Naive thymus-derived CD4-positive, alpha-beta T cell (primary cell): Measurements from ENCODE around the gene PRR5L. TPM values are rescaled to one million over a fixed set of nuclear protein-coding genes. Genes with fewer than 3 reads are reported as not detected.

Experiments
- ATAC-seq: fragments of 150-1000 bp; cut with Tn5 transposase; 2 replicates; pipeline ENCODE4 v1.10.0; 2021; ENCODE audit warnings: mild to moderate bottlenecking, moderate library complexity
- CTCF ChIA-PET: fragments of 350-600 bp; sonication (Branson Sonifier 250); formaldehyde crosslinking; loops from one replicate; lab custom pipeline; 2021; ENCODE audit warnings: antibody characterized with exemption; lab: Charles Lee
- POLR2A ChIA-PET: fragments of 350-600 bp; sonication (Branson Sonifier 250); formaldehyde crosslinking; loops from one replicate; lab custom pipeline; 2021; ENCODE audit warnings: antibody characterized with exemption, inconsistent platforms; lab: Charles Lee
- DNase-seq, 9 donors: peaks; one replicate each; pipeline versions ENCODE4 v3.0.0 to v3.0.0-alpha.2; 2020 to 2022; ENCODE audit warnings: mixed read lengths in 1 of 9
- H3K27ac ChIP-seq: one replicate; pipeline ENCODE4 v1.7.0; 2013; ENCODE audit warnings: mild to moderate bottlenecking, low read depth, low read length, moderate library complexity
- H3K27me3 ChIP-seq, 2 donors: one replicate each; pipeline ENCODE4 v1.7.0; 2013; ENCODE audit warnings: low read length in 2 of 2, mild to moderate bottlenecking in 2 of 2, moderate library complexity in 2 of 2; ENCODE audit not compliant: control insufficient read depth in 2 of 2, insufficient read depth in 2 of 2
- H3K36me3 ChIP-seq, 3 experiments: 1 replicate in 2 of 3; 2 replicates in 1 of 3; pipeline ENCODE4 v1.7.0; 2013; ENCODE audit warnings: low read length in 3 of 3, mild to moderate bottlenecking in 3 of 3, moderate library complexity in 1 of 3; ENCODE audit not compliant: insufficient read depth in 3 of 3, control insufficient read depth in 2 of 3
- H3K4me1 ChIP-seq, 2 donors: one replicate each; pipeline ENCODE4 v1.7.0; 2013; ENCODE audit warnings: low read length in 2 of 2, mild to moderate bottlenecking in 2 of 2, moderate library complexity in 1 of 2; ENCODE audit not compliant: control insufficient read depth in 2 of 2, insufficient read depth in 2 of 2
- H3K4me3 ChIP-seq: 2 replicates; pipeline ENCODE4 v1.7.0; 2013; ENCODE audit warnings: mild to moderate bottlenecking, low read length
- H3K9me3 ChIP-seq, 3 experiments: 1 replicate in 2 of 3; 2 replicates in 1 of 3; pipeline ENCODE4 v1.7.0; 2013; ENCODE audit warnings: low read length in 3 of 3; ENCODE audit not compliant: control insufficient read depth in 2 of 3
- H3K27ac Mint-ChIP-seq, 9 donors: one replicate each; pipeline ENCODE4 v1.8.0; 2020 to 2022; ENCODE audit warnings: mixed read lengths in 9 of 9, mild to moderate bottlenecking in 8 of 9, moderate library complexity in 5 of 9, inconsistent platforms in 2 of 9
- H3K27me3 Mint-ChIP-seq, 5 donors: one replicate each; pipeline ENCODE4 v1.8.0; 2021 to 2022; ENCODE audit warnings: mixed read lengths in 5 of 5, mild to moderate bottlenecking in 1 of 5
- H3K36me3 Mint-ChIP-seq, 5 donors: one replicate each; pipeline ENCODE4 v1.8.0; 2020 to 2022; ENCODE audit warnings: mixed read lengths in 5 of 5, mild to moderate bottlenecking in 3 of 5, inconsistent platforms in 1 of 5
- H3K4me1 Mint-ChIP-seq, 7 donors: one replicate each; pipeline ENCODE4 v1.8.0; 2020 to 2022; ENCODE audit warnings: mixed read lengths in 7 of 7, mild to moderate bottlenecking in 3 of 7, inconsistent platforms in 1 of 7
- H3K4me3 Mint-ChIP-seq, 10 donors: one replicate each; pipeline ENCODE4 v1.8.0; 2020 to 2022; ENCODE audit warnings: mild to moderate bottlenecking in 10 of 10, mixed read lengths in 10 of 10, moderate library complexity in 6 of 10, inconsistent platforms in 2 of 10
- H3K9me3 Mint-ChIP-seq, 11 donors: one replicate each; pipeline ENCODE4 v1.8.0; 2020 to 2022; ENCODE audit warnings: mixed read lengths in 11 of 11, mild to moderate bottlenecking in 4 of 11, inconsistent platforms in 1 of 11, moderate library complexity in 1 of 11
- intact Hi-C, 2 donors: fragments of 100-400 bp; cut with micrococcal nuclease; formaldehyde crosslinking; loops; one replicate each; pipeline ENCODE4 v1.15.1; 2023
- polyA plus RNA-seq, 2 donors: library from polyadenylated mRNA; unstranded; fragments of 300-500 nt; fragmentation: Illumina TruSeq; gene quantifications; one replicate each; pipeline ENCODE4 v1.2.3, GENCODE V29; 2021
- total RNA-seq, 6 experiments: library from RNA in 5 of 6; stranded (reverse) in 5 of 6; gene quantifications; 1 replicate in 5 of 6; 2 replicates in 1 of 6; pipeline ENCODE4 v1.2.3 and lab custom pipeline; 2021 to 2026

Gene PRR5L
- total and polyA plus RNA-seq, 7 experiments from 2014 or later = 0.10 to 47.6 (median 2.6) TPM

GRCh38 chr11:36349351-36350136, 53.5 kb downstream of the PRR5L start:
- Histone ChIP-seq H3K36me3 (no peaks in the 10 kb centered on the region), H3K9me3 (no peaks in the 10 kb centered on the region), H3K27ac (no peak overlapping the region), H3K4me3 (no peak overlapping the region), H3K27me3 (no peaks in the 10 kb centered on the region), H3K4me1 (peaks cover 0 to 22% of the 10 kb centered on the region in 2 donors)
- ChIA-PET CTCF (no interaction called here), POLR2A (no interaction called here)
- intact Hi-C loops = loop anchor here in 1 of 2 donors (5.0 kb wide), 2 partner anchors 42 to 208 kb away; no protein-coding TSS in a partner anchor
- ATAC-seq (no peak), DNase-seq (no peak)
- H3K4me1 Mint-ChIP-seq = peaks cover 0 to 33% (median 4%) of the 10 kb centered on the region in 7 donors
- H3K36me3 Mint-ChIP-seq = no peaks in the 10 kb centered on the region
- peaks cover 3 to 28% (median 23%) of the 10 kb centered on the region in 5 donors for H3K27me3 Mint-ChIP-seq
- no peak overlapping the region for H3K4me3 Mint-ChIP-seq
- H3K9me3 Mint-ChIP-seq = no peaks in the 10 kb centered on the region
- peak overlapping the region in 1 of 9 donors; percentile 13 for H3K27ac Mint-ChIP-seq

- Histone ChIP-seq H3K27ac (no peak overlapping the region), H3K4me1 (peaks cover 0 to 26% of the 10 kb centered on the region in 2 donors), H3K27me3 (no peaks in the 10 kb centered on the region), H3K9me3 (no peaks in the 10 kb centered on the region), H3K4me3 (no peak overlapping the region), H3K36me3 (no peaks in the 10 kb centered on the region)
- POLR2A ChIA-PET = no interaction called here
- no peak overlapping the region for H3K4me3 Mint-ChIP-seq
- H3K4me1 Mint-ChIP-seq = peaks cover 0 to 38% (median 4%) of the 10 kb centered on the region in 7 donors
- H3K36me3 Mint-ChIP-seq = no peaks in the 10 kb centered on the region
- H3K9me3 Mint-ChIP-seq = no peaks in the 10 kb centered on the region
- intact Hi-C loops = loop anchor here in 1 of 2 donors (5.0 kb wide), 2 partner anchors 43 to 207 kb away; no protein-coding TSS in a partner anchor
- peak overlapping the region in 1 of 9 donors; percentile 37 for H3K27ac Mint-ChIP-seq
- no peak for ATAC-seq
- CTCF ChIA-PET = no interaction called here
- peaks cover 5 to 25% (median 21%) of the 10 kb centered on the region in 5 donors for H3K27me3 Mint-ChIP-seq
- peak in 1 of 9 donors; percentile 2 for DNase-seq
Observed at GRCh38 chr11:36350137-36350513, 54.0 kb downstream of the PRR5L start.

GRCh38 chr11:36352922-36353321, 56.8 kb downstream of the PRR5L start:
- Histone ChIP-seq H3K36me3 (no peaks in the 10 kb centered on the region), H3K9me3 (no peaks in the 10 kb centered on the region), H3K27ac (no peak overlapping the region), H3K4me3 (no peak overlapping the region), H3K4me1 (peaks cover 0 to 35% of the 10 kb centered on the region in 2 donors), H3K27me3 (no peaks in the 10 kb centered on the region)
- ATAC-seq (peak; percentile 91), DNase-seq (peak in 8 of 9 donors; percentile 27 to 74 (median 58))
- intact Hi-C loops = loop anchor here (1.0 to 5.0 kb wide), 7 partner anchors 8 to 204 kb away; no protein-coding TSS in a partner anchor
- peak overlapping the region in 1 of 10 donors; percentile 5 for H3K4me3 Mint-ChIP-seq
- H3K27ac Mint-ChIP-seq = peak overlapping the region in 3 of 9 donors; percentile 0 to 40 (median 16)
- H3K4me1 Mint-ChIP-seq = peaks cover 0 to 54% (median 4%) of the 10 kb centered on the region in 7 donors
- H3K36me3 Mint-ChIP-seq = no peaks in the 10 kb centered on the region
- ChIA-PET CTCF (no interaction called here), POLR2A (interaction anchor here (0.7 kb wide), 1 partner anchor 98 kb away, joined by 3 read pairs; no protein-coding TSS in a partner anchor)
- H3K9me3 Mint-ChIP-seq = no peaks in the 10 kb centered on the region
- peaks cover 5 to 25% (median 19%) of the 10 kb centered on the region in 5 donors for H3K27me3 Mint-ChIP-seq

- Mint-ChIP-seq H3K9me3 (no peaks in the 10 kb centered on the region), H3K4me1 (peaks cover 0 to 56% (median 4%) of the 10 kb centered on the region in 7 donors), H3K27ac (peak overlapping the region in 1 of 9 donors; percentile 18), H3K36me3 (no peaks in the 10 kb centered on the region), H3K27me3 (peaks cover 9 to 35% (median 25%) of the 10 kb centered on the region in 5 donors), H3K4me3 (peak overlapping the region in 1 of 10 donors; percentile 45)
- DNase-seq (no peak), ATAC-seq (no peak)
- H3K27ac ChIP-seq = no peak overlapping the region
- H3K4me1 ChIP-seq = peaks cover 0 to 36% of the 10 kb centered on the region in 2 donors
- no peaks in the 10 kb centered on the region for H3K36me3 ChIP-seq
- CTCF ChIA-PET = no interaction called here
- POLR2A ChIA-PET = no interaction called here
- H3K27me3 ChIP-seq = no peaks in the 10 kb centered on the region
- no peaks in the 10 kb centered on the region for H3K9me3 ChIP-seq
- intact Hi-C loops = loop anchor here in 1 of 2 donors (5.0 kb wide), 2 partner anchors 47 to 203 kb away; no protein-coding TSS in a partner anchor
- H3K4me3 ChIP-seq = no peak overlapping the region
Observed at GRCh38 chr11:36354221-36355003, 58.3 kb downstream of the PRR5L start.

- peaks cover 9 to 47% (median 29%) of the 10 kb centered on the region in 5 donors for H3K27me3 Mint-ChIP-seq
- POLR2A ChIA-PET = no interaction called here
- DNase-seq (no peak), ATAC-seq (peak; percentile 50)
- Histone ChIP-seq H3K4me1 (peaks cover 0 to 49% of the 10 kb centered on the region in 2 donors), H3K9me3 (no peaks in the 10 kb centered on the region), H3K27me3 (no peaks in the 10 kb centered on the region), H3K36me3 (no peaks in the 10 kb centered on the region), H3K4me3 (no peak overlapping the region), H3K27ac (no peak overlapping the region)
- intact Hi-C loops = no loop called here
- H3K9me3 Mint-ChIP-seq = no peaks in the 10 kb centered on the region
- no peak overlapping the region for H3K27ac Mint-ChIP-seq
- CTCF ChIA-PET = no interaction called here
- peaks cover 0 to 62% (median 11%) of the 10 kb centered on the region in 7 donors for H3K4me1 Mint-ChIP-seq
- H3K36me3 Mint-ChIP-seq = no peaks in the 10 kb centered on the region
- H3K4me3 Mint-ChIP-seq = no peak overlapping the region
Observed at GRCh38 chr11:36356201-36356600, 60.1 kb downstream of the PRR5L start.

- Mint-ChIP-seq H3K27me3 (peaks cover 9 to 43% (median 25%) of the 10 kb centered on the region in 5 donors), H3K9me3 (peaks cover 0 to 1% (median 0%) of the 10 kb centered on the region in 11 donors), H3K4me1 (peaks cover 0 to 66% (median 13%) of the 10 kb centered on the region in 7 donors), H3K36me3 (no peaks in the 10 kb centered on the region), H3K27ac (no peak overlapping the region), H3K4me3 (no peak overlapping the region)
- POLR2A ChIA-PET = no interaction called here
- H3K36me3 ChIP-seq = no peaks in the 10 kb centered on the region
- DNase-seq (no peak), ATAC-seq (no peak)
- H3K9me3 ChIP-seq = no peaks in the 10 kb centered on the region
- H3K27me3 ChIP-seq = no peaks in the 10 kb centered on the region
- intact Hi-C loops = no loop called here
- H3K4me3 ChIP-seq = no peak overlapping the region
- CTCF ChIA-PET = no interaction called here
- H3K27ac ChIP-seq = no peak overlapping the region
- H3K4me1 ChIP-seq = peaks cover 0 to 43% of the 10 kb centered on the region in 2 donors
Observed at GRCh38 chr11:36357831-36358230, 61.7 kb downstream of the PRR5L start.
